ENCODE measurements around the gene LAMP5. TPM values are rescaled to one million over a fixed set of nuclear protein-coding genes. Genes with fewer than 3 reads are reported as not detected.

The LAMP5 gene
- total RNA-seq, 1 experiment from 2014 or later: not detected

- DNase-seq (ENCODE audit: low read depth): no peak
- in situ Hi-C loops (cut with HindIII; ENCODE audit: low pct_unique_long_range_greater_than_20kb, low sequenced_read_pairs): no loop called here
These were observed 58.3 kb downstream of the LAMP5 start for GRCh38 chr20:9572670-9573069.

- no peak for DNase-seq (ENCODE audit: low read depth)
- in situ Hi-C loops (cut with HindIII; ENCODE audit: low pct_unique_long_range_greater_than_20kb, low sequenced_read_pairs): no loop called here
These were observed 59.2 kb downstream of the LAMP5 start for GRCh38 chr20:9573335-9574151.

GRCh38 chr20:9574181-9574580 lies 59.8 kb downstream of the LAMP5 start:
- DNase-seq (ENCODE audit: low read depth): no peak
- in situ Hi-C loops (cut with HindIII; ENCODE audit: low pct_unique_long_range_greater_than_20kb, low sequenced_read_pairs): no loop called here

- DNase-seq (ENCODE audit: low read depth): no peak
- in situ Hi-C loops (cut with HindIII; ENCODE audit: low pct_unique_long_range_greater_than_20kb, low sequenced_read_pairs): no loop called here
These were observed 60.4 kb downstream of the LAMP5 start for GRCh38 chr20:9574776-9575175.

- in situ Hi-C loops (cut with HindIII; ENCODE audit: low pct_unique_long_range_greater_than_20kb, low sequenced_read_pairs): no loop called here
- no peak for DNase-seq (ENCODE audit: low read depth)
These were observed 61.4 kb downstream of the LAMP5 start for GRCh38 chr20:9575836-9576235.

- no peak for DNase-seq (ENCODE audit: low read depth)
- in situ Hi-C loops (cut with HindIII; ENCODE audit: low pct_unique_long_range_greater_than_20kb, low sequenced_read_pairs): no loop called here
These were observed 62.3 kb downstream of the LAMP5 start for GRCh38 chr20:9576695-9577094.

GRCh38 chr20:9577397-9577796 lies 63.0 kb downstream of the LAMP5 start:
- in situ Hi-C loops (cut with HindIII; ENCODE audit: low pct_unique_long_range_greater_than_20kb, low sequenced_read_pairs): no loop called here
- DNase-seq (ENCODE audit: low read depth): no peak

- DNase-seq (ENCODE audit: low read depth): no peak
- in situ Hi-C loops (cut with HindIII; ENCODE audit: low pct_unique_long_range_greater_than_20kb, low sequenced_read_pairs): no loop called here
These were observed 64.2 kb downstream of the LAMP5 start for GRCh38 chr20:9578594-9578993.
